GM12878 (cell line): Measurements from ENCODE around the gene XPO6. TPM values are rescaled to one million over a fixed set of nuclear protein-coding genes. Genes with fewer than 3 reads are reported as not detected.

Experiments used
- ATAC-seq: fragments of 200-7000 bp; cut with Tn5 transposase; 3 replicates; pipeline ENCODE4 v1.9.1; 2020; ENCODE audit warnings: mild to moderate bottlenecking, moderate library complexity
- BruUV-seq: library from RNA; stranded (reverse); fragments of 400-500 nt; replicated peaks from 2 replicates; lab custom pipeline; 2021; lab: Mats Ljungman, UMichigan
- CTCF ChIA-PET: fragments of 300-600 bp; sonication (Branson Sonifier 250); formaldehyde crosslinking; extraction: SDS; loops from one replicate; lab custom pipeline; 2021; ENCODE audit warnings: inconsistent platforms; lab: Yijun Ruan, JAX
- POLR2A ChIA-PET: fragments of 350-600 bp; formaldehyde crosslinking; extraction: SDS; loops from one replicate; lab custom pipeline; 2021; ENCODE audit warnings: inconsistent platforms; lab: Charles Lee
- RAD21 ChIA-PET: fragments of 300-600 bp; sonication (Branson Sonifier 250); formaldehyde crosslinking; loops from one replicate; lab custom pipeline; 2023; ENCODE audit warnings: antibody characterized with exemption; ENCODE audit not compliant: unreplicated experiment; lab: Charles Lee
- SMC1A ChIA-PET: fragments of 300-600 bp; sonication (Branson Sonifier 250); formaldehyde crosslinking; loops from one replicate; lab custom pipeline; 2023; ENCODE audit not compliant: unreplicated experiment, uncharacterized antibody; lab: Charles Lee
- DNase-seq: peaks from one replicate; pipeline ENCODE4 v3.0.0-alpha.2; 2011; ENCODE audit warnings: low read depth, low spot score
- FAIRE-seq: peaks from 3 replicates; lab custom pipeline; 2011; peaks lifted over from hg19 to GRCh38; lab: Jason Lieb, UNC
- H2AFZ ChIP-seq: 2 replicates; pipeline ENCODE4 v1.6.0; 2011; ENCODE audit warnings: low read depth, low read length, control low read depth; ENCODE audit not compliant: control insufficient read depth
- H3K27ac ChIP-seq: 2 replicates; pipeline ENCODE4 v1.5.1; 2011; ENCODE audit warnings: control low read depth; ENCODE audit not compliant: control insufficient read depth, insufficient read depth
- H3K27me3 ChIP-seq, 2 experiments: replicated peaks in 1 of 2; 2 replicates each; pipeline versions ENCODE4 v1.6.0 to v1.6.1; 2011; ENCODE audit warnings: low read length in 1 of 2; ENCODE audit not compliant: control insufficient read depth in 2 of 2, insufficient read depth in 2 of 2
- H3K36me3 ChIP-seq, 2 experiments: 2 replicates each; pipeline ENCODE4 v1.5.1; 2011; ENCODE audit warnings: low read length in 1 of 2; ENCODE audit not compliant: control insufficient read depth in 2 of 2, insufficient read depth in 2 of 2
- H3K4me1 ChIP-seq: 2 replicates; pipeline ENCODE4 v1.6.1; 2011; ENCODE audit warnings: mild to moderate bottlenecking, low read length, moderate library complexity, mixed read lengths; ENCODE audit not compliant: control insufficient read depth, insufficient read depth
- H3K4me2 ChIP-seq: 2 replicates; pipeline ENCODE4 v1.6.0; 2011; ENCODE audit warnings: control low read depth; ENCODE audit not compliant: control insufficient read depth, insufficient read depth
- H3K4me3 ChIP-seq: fragments of 200-600 bp; sonication (generic); 2 replicates; pipeline ENCODE4 v1.5.1; 2016
- H3K79me2 ChIP-seq: 2 replicates; pipeline ENCODE4 v1.6.0; 2011; ENCODE audit warnings: low read length; ENCODE audit not compliant: control insufficient read depth, insufficient read depth
- H3K9ac ChIP-seq: 2 replicates; pipeline ENCODE4 v1.8.0; 2011; ENCODE audit warnings: low read length, control low read depth, mixed read lengths; ENCODE audit not compliant: control insufficient read depth, insufficient read depth
- H3K9me3 ChIP-seq: replicated peaks from 3 replicates; pipeline ENCODE4 v1.5.1; 2011; ENCODE audit warnings: mild to moderate bottlenecking, low read length; ENCODE audit not compliant: control insufficient read depth, insufficient read depth
- H4K20me1 ChIP-seq: 2 replicates; pipeline ENCODE4 v1.6.0; 2011; ENCODE audit not compliant: control insufficient read depth, insufficient read depth
- BMI1 ChIP-seq: fragments of 450-650 bp; IDR thresholded peaks from 2 replicates; pipeline ENCODE4 v1.6.1; 2016; ENCODE audit warnings: mild to moderate bottlenecking, moderate library complexity, borderline replicate concordance
- E4F1 ChIP-seq: fragments of 450-650 bp; IDR thresholded peaks from 2 replicates; pipeline ENCODE4 v1.6.1; 2018; ENCODE audit warnings: borderline replicate concordance, mild to moderate bottlenecking; ENCODE audit not compliant: partially characterized antibody
- ESRRA ChIP-seq: IDR thresholded peaks from 2 replicates; pipeline ENCODE4 v1.6.1; 2012; ENCODE audit warnings: mild to moderate bottlenecking, low read length, improper control_type of control experiment
- FOXM1 ChIP-seq: IDR thresholded peaks from 2 replicates; pipeline ENCODE4 v1.6.1; 2012; ENCODE audit warnings: low read depth, mild to moderate bottlenecking, inconsistent platforms, low read length, moderate library complexity
- IRF4 ChIP-seq: IDR thresholded peaks from 2 replicates; pipeline ENCODE4 v1.6.1; 2011; ENCODE audit warnings: low read depth, low read length
- RAD21 ChIP-seq: IDR thresholded peaks from 2 replicates; pipeline ENCODE4 v1.6.1; 2011; ENCODE audit warnings: mild to moderate bottlenecking, low read depth, low read length, moderate library complexity; ENCODE audit not compliant: insufficient read depth
- RELB ChIP-seq: fragments of 450-650 bp; IDR thresholded peaks from 2 replicates; pipeline ENCODE4 v1.6.1; 2017; ENCODE audit warnings: low read depth, mild to moderate bottlenecking, moderate library complexity
- SMAD1 ChIP-seq: fragments of 450-650 bp; IDR thresholded peaks from 2 replicates; pipeline ENCODE4 v1.6.1; 2018; ENCODE audit warnings: mild to moderate bottlenecking, low read depth; ENCODE audit not compliant: partially characterized antibody
- TAF1 ChIP-seq: IDR thresholded peaks from 2 replicates; pipeline ENCODE4 v1.6.1; 2011; ENCODE audit warnings: mild to moderate bottlenecking, low read depth, low read length, borderline replicate concordance
- TARDBP ChIP-seq: IDR thresholded peaks from 2 replicates; pipeline ENCODE4 v1.6.1; 2016; ENCODE audit warnings: borderline replicate concordance
- USF1 ChIP-seq: IDR thresholded peaks from 2 replicates; pipeline ENCODE4 v1.6.1; 2011; ENCODE audit warnings: borderline replicate concordance, low read depth, mild to moderate bottlenecking, moderate library complexity, mixed read lengths, low read length; ENCODE audit not compliant: insufficient read depth; ENCODE audit errors: extremely low read length
- ZNF207 ChIP-seq: fragments of 450-650 bp; IDR thresholded peaks from 2 replicates; pipeline ENCODE4 v1.6.1; 2014; ENCODE audit warnings: antibody characterized with exemption, mild to moderate bottlenecking, borderline replicate concordance
- ZZZ3 ChIP-seq: IDR thresholded peaks from 2 replicates; pipeline ENCODE4 v1.6.1; 2011; ENCODE audit warnings: low read depth; ENCODE audit not compliant: control insufficient read depth, insufficient read length
- WGBS: methylation state at CpG from one replicate; pipeline ENCODE4 v1.1.6; 2016; ENCODE audit warnings: low lambda C conversion rate; ENCODE audit not compliant: insufficient replicate concordance, insufficient coverage; ENCODE audit errors: missing lambda C conversion rate; 5-methylcytosine and 5-hydroxymethylcytosine counted together
- in situ Hi-C: fragments of 300-500 bp; cut with MboI; formaldehyde crosslinking; loops from 9 replicates; pipeline ENCODE4 v1.14.3; 2018; ENCODE audit warnings: mixed read lengths
- intact Hi-C: fragments of 100-400 bp; cut with micrococcal nuclease; formaldehyde crosslinking; loops from one replicate; pipeline ENCODE4 v1.14.2; 2022; ENCODE audit not compliant: unreplicated experiment
- polyA plus RNA-seq, 11 experiments: library from polyadenylated mRNA; depleted of rRNA in 4 of 11; unstranded in 6 of 11; stranded (reverse) in 5 of 11; fragments of >200 nt; fragmentation: Nextera tagmentation in 4 of 11; fragmentation: Illumina TruSeq in 1 of 11; extraction: Ambion mirVana in 4 of 11; extraction: Trizol in 1 of 11; gene quantifications; 1 replicate in 1 of 11; 2 replicates in 10 of 11; pipeline versions ENCODE4 v1.2.1 to v1.2.3, GENCODE V29; 2011 to 2016; ENCODE audit warnings: inconsistent platforms in 2 of 11, missing spikeins in 2 of 11, low read depth in 1 of 11
- total RNA-seq, 4 experiments: library from RNA; depleted of rRNA in 3 of 4; stranded (reverse); fragments of >200 nt in 3 of 4; fragmentation: Illumina TruSeq in 1 of 4; extraction: Trizol in 1 of 4; gene quantifications; 2 replicates each; pipeline versions ENCODE4 v1.2.1 to v1.2.3, GENCODE V29; 2013 to 2021
- TF ChIP-seq, protein P1 (sequence below): IDR thresholded peaks from 2 replicates; pipeline ENCODE4 v1.6.1; 2012; ENCODE audit warnings: low read depth, low read length, improper control_type of control experiment
- TF ChIP-seq, protein P2 (sequence below): fragments of 450-650 bp; IDR thresholded peaks from 2 replicates; pipeline ENCODE4 v1.6.1; 2017; ENCODE audit warnings: borderline replicate concordance
- TF ChIP-seq, protein P3 (sequence below): fragments of 450-650 bp; IDR thresholded peaks from 2 replicates; pipeline ENCODE4 v1.6.1; 2017; ENCODE audit warnings: mild to moderate bottlenecking

XPO6 gene
- total and polyA plus RNA-seq, 10 of the 15 experiments (the other 5 are each of a cell fraction or from before 2014, with no cell fraction given), result 9.9 to 246 (median 110) TPM

DNA sequence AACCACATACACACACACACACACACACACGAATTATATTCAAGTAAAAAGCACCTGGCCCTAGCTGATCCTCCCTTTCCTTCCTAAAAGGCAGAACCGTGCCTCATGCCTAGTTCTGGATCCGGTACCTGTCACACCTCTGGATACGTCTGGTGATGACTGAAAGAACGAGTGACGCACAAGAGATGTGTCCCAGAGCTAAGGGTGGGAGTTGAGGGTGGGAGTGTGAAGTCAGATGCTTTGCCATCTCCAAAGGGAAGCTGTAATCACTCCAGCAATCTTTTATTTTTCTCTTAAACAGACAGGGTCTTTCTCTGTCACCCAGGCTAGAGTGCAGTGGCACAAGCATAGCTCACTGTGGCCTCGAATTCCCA, 121.8 kb downstream of the XPO6 start:
- no peak overlapping the region for H3K9ac ChIP-seq
- H3K4me2 ChIP-seq, result no peak overlapping the region
- H3K27me3 ChIP-seq, result no peaks in the 10 kb centered on the region
- H2AFZ ChIP-seq, result no peak overlapping the region
- ChIA-PET CTCF (interaction anchor here (0.6 to 1.0 kb wide), 2 partner anchors 20 to 128 kb away, joined by 3 read pairs; no protein-coding TSS in a partner anchor), POLR2A (no interaction called here), RAD21 (interaction anchor here (0.6 kb wide), 1 partner anchor 129 kb away, joined by 4 read pairs; no protein-coding TSS in a partner anchor), SMC1A (no interaction called here)
- no peak overlapping the region for H3K27ac ChIP-seq
- intact Hi-C loops (no loop called here), in situ Hi-C loops (no loop called here)
- no TSS peak for BruUV-seq
- no peak overlapping the region for H3K4me3 ChIP-seq
- DNase-seq, result no peak
- no peaks in the 10 kb centered on the region for H3K79me2 ChIP-seq
- WGBS, result 84% methylated on average over 7 of the region's 7 CpGs
- H3K4me1 ChIP-seq, result no peaks in the 10 kb centered on the region
- peak; percentile 52 for FAIRE-seq
- no peaks in the 10 kb centered on the region for H3K9me3 ChIP-seq
- no peaks in the 10 kb centered on the region for H4K20me1 ChIP-seq
- ATAC-seq, result no peak
- H3K36me3 ChIP-seq, result no peaks in the 10 kb centered on the region; a peak in 1 of 4 replicates
- TF ChIP-seq ESRRA, result no peak
- TF ChIP-seq FOXM1, result no peak
- TF ChIP-seq, protein P1, sequence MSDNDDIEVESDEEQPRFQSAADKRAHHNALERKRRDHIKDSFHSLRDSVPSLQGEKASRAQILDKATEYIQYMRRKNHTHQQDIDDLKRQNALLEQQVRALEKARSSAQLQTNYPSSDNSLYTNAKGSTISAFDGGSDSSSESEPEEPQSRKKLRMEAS, result no peak
- TF ChIP-seq BMI1, result no peak
- no peak for TF ChIP-seq ZZZ3
- TF ChIP-seq IRF4, result no peak
- no peak for TF ChIP-seq TARDBP
- TF ChIP-seq, protein P2, sequence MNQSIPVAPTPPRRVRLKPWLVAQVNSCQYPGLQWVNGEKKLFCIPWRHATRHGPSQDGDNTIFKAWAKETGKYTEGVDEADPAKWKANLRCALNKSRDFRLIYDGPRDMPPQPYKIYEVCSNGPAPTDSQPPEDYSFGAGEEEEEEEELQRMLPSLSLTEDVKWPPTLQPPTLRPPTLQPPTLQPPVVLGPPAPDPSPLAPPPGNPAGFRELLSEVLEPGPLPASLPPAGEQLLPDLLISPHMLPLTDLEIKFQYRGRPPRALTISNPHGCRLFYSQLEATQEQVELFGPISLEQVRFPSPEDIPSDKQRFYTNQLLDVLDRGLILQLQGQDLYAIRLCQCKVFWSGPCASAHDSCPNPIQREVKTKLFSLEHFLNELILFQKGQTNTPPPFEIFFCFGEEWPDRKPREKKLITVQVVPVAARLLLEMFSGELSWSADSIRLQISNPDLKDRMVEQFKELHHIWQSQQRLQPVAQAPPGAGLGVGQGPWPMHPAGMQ, result no peak
- TF ChIP-seq, protein P3, sequence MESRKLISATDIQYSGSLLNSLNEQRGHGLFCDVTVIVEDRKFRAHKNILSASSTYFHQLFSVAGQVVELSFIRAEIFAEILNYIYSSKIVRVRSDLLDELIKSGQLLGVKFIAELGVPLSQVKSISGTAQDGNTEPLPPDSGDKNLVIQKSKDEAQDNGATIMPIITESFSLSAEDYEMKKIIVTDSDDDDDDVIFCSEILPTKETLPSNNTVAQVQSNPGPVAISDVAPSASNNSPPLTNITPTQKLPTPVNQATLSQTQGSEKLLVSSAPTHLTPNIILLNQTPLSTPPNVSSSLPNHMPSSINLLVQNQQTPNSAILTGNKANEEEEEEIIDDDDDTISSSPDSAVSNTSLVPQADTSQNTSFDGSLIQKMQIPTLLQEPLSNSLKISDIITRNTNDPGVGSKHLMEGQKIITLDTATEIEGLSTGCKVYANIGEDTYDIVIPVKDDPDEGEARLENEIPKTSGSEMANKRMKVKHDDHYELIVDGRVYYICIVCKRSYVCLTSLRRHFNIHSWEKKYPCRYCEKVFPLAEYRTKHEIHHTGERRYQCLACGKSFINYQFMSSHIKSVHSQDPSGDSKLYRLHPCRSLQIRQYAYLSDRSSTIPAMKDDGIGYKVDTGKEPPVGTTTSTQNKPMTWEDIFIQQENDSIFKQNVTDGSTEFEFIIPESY, result no peak
- TF ChIP-seq RAD21, result no peak
- TF ChIP-seq RELB, result no peak
- no peak for TF ChIP-seq ZNF207
- TF ChIP-seq SMAD1, result no peak
- TF ChIP-seq E4F1, result no peak
- no peak for TF ChIP-seq USF1
- no peak for TF ChIP-seq TAF1
